ENCODE measurements around the gene ECI2. TPM values are rescaled to one million over a fixed set of nuclear protein-coding genes. Genes with fewer than 3 reads are reported as not detected.

ECI2 gene
- total and polyA plus RNA-seq, 2 experiments from 2014 or later = 99.6 to 173 TPM

- Histone ChIP-seq H3K4me3 (no peak overlapping the region), H3K9me3 (ENCODE audit: low read depth) (no peaks in the 10 kb centered on the region), H3K4me1 (ENCODE audit: low read depth) (peaks cover 14% of the 10 kb centered on the region), H3K27me3 (no peaks in the 10 kb centered on the region), H3K27ac (no peak overlapping the region), H3K36me3 (peaks cover 34% of the 10 kb centered on the region)
- no peak for DNase-seq (ENCODE audit: low read depth in 1 of 2, low spot score in 1 of 2)
- TF ChIP-seq CTCF (IDR thresholded peaks at IDR 0.05; ENCODE audit: low read depth, low read length) = no peak
These were observed 4.9 kb downstream of the ECI2 start for GRCh38 chr6:4130357-4130987.

GRCh38 chr6:4129446-4129845 is 5.9 kb downstream of the ECI2 start:
- H3K4me3 ChIP-seq = no peak overlapping the region
- DNase-seq (ENCODE audit: low read depth in 1 of 2, low spot score in 1 of 2) = no peak
- peaks cover 39% of the 10 kb centered on the region for H3K36me3 ChIP-seq
- TF ChIP-seq CTCF (IDR thresholded peaks at IDR 0.05; ENCODE audit: low read depth, low read length) = no peak
- H3K27me3 ChIP-seq = no peaks in the 10 kb centered on the region
- H3K9me3 ChIP-seq (ENCODE audit: low read depth) = no peaks in the 10 kb centered on the region
- no peak overlapping the region for H3K27ac ChIP-seq
- H3K4me1 ChIP-seq (ENCODE audit: low read depth) = peaks cover 14% of the 10 kb centered on the region

GRCh38 chr6:4128748-4129147 is 6.6 kb downstream of the ECI2 start:
- Histone ChIP-seq H3K4me1 (ENCODE audit: low read depth) (peaks cover 10% of the 10 kb centered on the region), H3K36me3 (peaks cover 43% of the 10 kb centered on the region), H3K4me3 (no peak overlapping the region), H3K27ac (no peak overlapping the region), H3K9me3 (ENCODE audit: low read depth) (no peaks in the 10 kb centered on the region), H3K27me3 (no peaks in the 10 kb centered on the region)
- DNase-seq (ENCODE audit: low read depth in 1 of 2, low spot score in 1 of 2) = peak in 1 of 2 donors; percentile 40
- no peak for TF ChIP-seq CTCF (IDR thresholded peaks at IDR 0.05; ENCODE audit: low read depth, low read length)

GRCh38 chr6:4128072-4128471 is 7.3 kb downstream of the ECI2 start:
- Histone ChIP-seq H3K4me3 (no peak overlapping the region), H3K4me1 (ENCODE audit: low read depth) (peaks cover 8% of the 10 kb centered on the region), H3K36me3 (peaks cover 48% of the 10 kb centered on the region), H3K27ac (no peak overlapping the region), H3K27me3 (no peaks in the 10 kb centered on the region), H3K9me3 (ENCODE audit: low read depth) (no peaks in the 10 kb centered on the region)
- peak in 1 of 2 donors; percentile 21 for DNase-seq (ENCODE audit: low read depth in 1 of 2, low spot score in 1 of 2)
- no peak for TF ChIP-seq CTCF (IDR thresholded peaks at IDR 0.05; ENCODE audit: low read depth, low read length)

- H3K9me3 ChIP-seq (ENCODE audit: low read depth) = no peaks in the 10 kb centered on the region
- H3K4me1 ChIP-seq (ENCODE audit: low read depth) = peaks cover 8% of the 10 kb centered on the region
- peaks cover 51% of the 10 kb centered on the region for H3K36me3 ChIP-seq
- H3K27me3 ChIP-seq = no peaks in the 10 kb centered on the region
- DNase-seq (ENCODE audit: low read depth in 1 of 2, low spot score in 1 of 2) = peak in 1 of 2 donors; percentile 89
- peak overlapping the region; percentile 40 for H3K27ac ChIP-seq
- TF ChIP-seq CTCF (IDR thresholded peaks at IDR 0.05; ENCODE audit: low read depth, low read length) = peak; percentile 58
- H3K4me3 ChIP-seq = no peak overlapping the region
These were observed 9.2 kb downstream of the ECI2 start for GRCh38 chr6:4125933-4126864.

Data from cardiac muscle cell (in vitro differentiated cells and primary cell).